ENCODE data around the gene HDAC9.

The HDAC9 gene

DNA sequence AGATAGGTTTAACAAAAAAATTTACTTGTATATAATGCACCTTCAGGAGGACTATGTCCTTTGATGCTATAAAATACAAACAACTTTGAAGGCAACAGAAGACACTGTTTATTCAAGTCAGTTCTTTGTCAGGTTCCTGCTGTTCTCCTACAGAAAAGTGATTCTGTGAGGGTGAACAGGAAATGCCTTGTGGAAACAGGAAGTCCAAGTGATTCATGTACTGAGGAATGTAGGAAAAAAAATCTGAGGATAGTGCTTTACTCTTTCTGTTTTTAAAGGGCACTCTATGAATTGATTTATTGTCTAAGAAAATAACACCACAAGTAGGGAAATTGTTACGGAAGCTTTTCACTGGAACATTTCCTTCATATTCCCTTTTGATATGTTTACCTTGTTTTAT lies 171.9 kb downstream of the HDAC9 start:
- H3K27me3 ChIP-seq (replicated peaks; ENCODE audit: control insufficient read depth, insufficient read depth, low read length, poor library complexity, severe bottlenecking) = no peaks in the 10 kb centered on the region
- H3K4me1 ChIP-seq (ENCODE audit: control insufficient read depth, insufficient read depth, low read length, poor library complexity, severe bottlenecking) = no peaks in the 10 kb centered on the region
- H3K27ac ChIP-seq (ENCODE audit: insufficient read depth, low read length, poor library complexity, severe bottlenecking) = no peak overlapping the region
- no peak for DNase-seq
- no peaks in the 10 kb centered on the region for H3K9me3 ChIP-seq (ENCODE audit: control insufficient read depth, low read length)
- H3K4me3 ChIP-seq (ENCODE audit: insufficient read depth, low read depth, low read length, poor library complexity, severe bottlenecking) = no peak overlapping the region
- H3K36me3 ChIP-seq (ENCODE audit: control insufficient read depth, insufficient read depth, low read length) = no peaks in the 10 kb centered on the region

DNA sequence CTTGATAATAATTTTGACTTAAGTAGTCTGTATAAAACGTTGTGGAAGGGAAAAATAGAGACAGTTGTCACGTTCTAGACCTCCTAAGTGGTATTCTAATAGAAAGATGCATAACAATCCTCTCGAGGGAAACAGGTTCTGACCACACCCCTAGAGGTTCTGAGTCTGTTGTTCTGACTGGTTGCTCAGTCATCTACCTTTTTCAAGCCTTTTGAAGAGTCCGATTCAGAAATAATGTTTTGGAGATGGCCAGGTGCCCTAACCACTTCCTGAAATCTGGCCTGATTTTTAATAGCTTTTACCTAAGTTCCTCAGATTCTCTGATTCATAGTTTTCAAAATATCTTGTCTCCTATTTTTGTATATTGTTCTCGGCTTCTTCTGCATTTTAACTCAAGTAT lies 175.6 kb downstream of the HDAC9 start:
- H3K36me3 ChIP-seq (ENCODE audit: control insufficient read depth, insufficient read depth, low read length) = no peaks in the 10 kb centered on the region
- H3K4me3 ChIP-seq (ENCODE audit: insufficient read depth, low read depth, low read length, poor library complexity, severe bottlenecking) = no peak overlapping the region
- H3K4me1 ChIP-seq (ENCODE audit: control insufficient read depth, insufficient read depth, low read length, poor library complexity, severe bottlenecking) = no peaks in the 10 kb centered on the region
- no peaks in the 10 kb centered on the region for H3K9me3 ChIP-seq (ENCODE audit: control insufficient read depth, low read length)
- DNase-seq = no peak
- H3K27ac ChIP-seq (ENCODE audit: insufficient read depth, low read length, poor library complexity, severe bottlenecking) = no peak overlapping the region
- no peaks in the 10 kb centered on the region for H3K27me3 ChIP-seq (replicated peaks; ENCODE audit: control insufficient read depth, insufficient read depth, low read length, poor library complexity, severe bottlenecking)

DNA sequence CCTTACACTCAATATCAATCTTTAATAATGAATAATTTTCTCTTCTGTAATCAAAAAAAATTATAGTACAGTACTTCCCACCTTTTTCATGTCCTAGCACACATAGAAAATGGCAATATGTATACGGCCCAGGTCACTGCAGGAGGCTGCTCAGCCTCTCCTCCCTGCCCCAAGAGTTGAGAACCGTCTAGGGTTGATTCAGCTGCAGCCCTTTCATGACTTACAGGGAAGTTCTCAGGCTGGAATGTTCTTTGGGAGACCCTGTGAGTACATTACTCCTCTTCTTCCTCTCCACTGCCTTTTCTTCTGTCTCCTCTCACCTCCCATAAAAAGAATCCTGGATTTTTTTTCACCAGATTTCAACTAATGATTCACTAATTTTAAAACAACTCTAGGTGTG lies 180.0 kb downstream of the HDAC9 start:
- H3K27me3 ChIP-seq (replicated peaks; ENCODE audit: control insufficient read depth, insufficient read depth, low read length, poor library complexity, severe bottlenecking) = no peaks in the 10 kb centered on the region
- no peak overlapping the region for H3K4me3 ChIP-seq (ENCODE audit: insufficient read depth, low read depth, low read length, poor library complexity, severe bottlenecking)
- no peaks in the 10 kb centered on the region for H3K36me3 ChIP-seq (ENCODE audit: control insufficient read depth, insufficient read depth, low read length)
- no peaks in the 10 kb centered on the region for H3K4me1 ChIP-seq (ENCODE audit: control insufficient read depth, insufficient read depth, low read length, poor library complexity, severe bottlenecking)
- H3K9me3 ChIP-seq (ENCODE audit: control insufficient read depth, low read length) = no peaks in the 10 kb centered on the region
- DNase-seq = no peak
- no peak overlapping the region for H3K27ac ChIP-seq (ENCODE audit: insufficient read depth, low read length, poor library complexity, severe bottlenecking)

DNA sequence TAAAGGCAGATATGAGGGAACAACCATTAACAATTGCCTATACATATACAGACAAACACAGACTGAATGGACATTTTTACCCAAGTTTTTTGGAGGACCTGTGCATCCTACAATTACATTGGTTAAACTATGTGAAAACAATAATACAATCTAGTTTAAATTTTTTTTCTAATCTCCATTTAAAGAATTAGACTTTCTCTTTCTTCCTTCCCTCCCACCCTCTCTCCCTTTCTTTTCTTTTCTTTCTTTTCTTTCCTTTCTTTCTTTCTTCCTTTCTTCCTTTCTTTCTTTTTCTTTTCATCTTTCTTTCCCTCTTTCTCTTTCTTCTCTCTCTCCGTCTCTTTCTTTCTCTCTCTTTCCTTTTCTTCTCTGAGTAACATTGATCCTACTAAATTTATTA lies 183.7 kb downstream of the HDAC9 start:
- DNase-seq = no peak
- no peaks in the 10 kb centered on the region for H3K4me1 ChIP-seq (ENCODE audit: control insufficient read depth, insufficient read depth, low read length, poor library complexity, severe bottlenecking)
- no peaks in the 10 kb centered on the region for H3K27me3 ChIP-seq (replicated peaks; ENCODE audit: control insufficient read depth, insufficient read depth, low read length, poor library complexity, severe bottlenecking)
- H3K36me3 ChIP-seq (ENCODE audit: control insufficient read depth, insufficient read depth, low read length) = no peaks in the 10 kb centered on the region
- H3K9me3 ChIP-seq (ENCODE audit: control insufficient read depth, low read length) = no peaks in the 10 kb centered on the region
- no peak overlapping the region for H3K4me3 ChIP-seq (ENCODE audit: insufficient read depth, low read depth, low read length, poor library complexity, severe bottlenecking)
- no peak overlapping the region for H3K27ac ChIP-seq (ENCODE audit: insufficient read depth, low read length, poor library complexity, severe bottlenecking)

DNA sequence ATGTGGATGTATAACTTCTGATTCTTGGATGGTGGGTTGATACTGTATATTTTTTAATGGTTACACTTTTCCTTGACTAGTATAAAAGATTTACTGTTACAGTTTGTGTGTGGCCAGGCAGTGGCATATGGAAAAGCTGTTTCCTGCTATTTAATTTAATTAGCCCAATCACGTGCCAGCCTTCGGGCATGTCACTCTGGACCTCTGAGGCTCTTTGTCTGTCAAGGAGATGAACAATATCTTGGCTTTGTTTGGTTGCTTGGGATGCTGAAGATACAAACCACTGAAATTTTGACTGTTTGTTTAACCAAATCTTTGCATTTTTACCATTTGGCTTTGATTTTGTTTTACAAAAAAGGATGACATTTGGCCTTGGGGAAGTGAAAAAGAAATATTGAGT lies 185.0 kb downstream of the HDAC9 start:
- Histone ChIP-seq H3K27ac (ENCODE audit: insufficient read depth, low read length, poor library complexity, severe bottlenecking) (no peak overlapping the region), H3K9me3 (ENCODE audit: control insufficient read depth, low read length) (no peaks in the 10 kb centered on the region), H3K4me3 (ENCODE audit: insufficient read depth, low read depth, low read length, poor library complexity, severe bottlenecking) (no peak overlapping the region), H3K36me3 (ENCODE audit: control insufficient read depth, insufficient read depth, low read length) (no peaks in the 10 kb centered on the region), H3K27me3 (replicated peaks; ENCODE audit: control insufficient read depth, insufficient read depth, low read length, poor library complexity, severe bottlenecking) (no peaks in the 10 kb centered on the region), H3K4me1 (ENCODE audit: control insufficient read depth, insufficient read depth, low read length, poor library complexity, severe bottlenecking) (no peaks in the 10 kb centered on the region)
- no peak for DNase-seq

DNA sequence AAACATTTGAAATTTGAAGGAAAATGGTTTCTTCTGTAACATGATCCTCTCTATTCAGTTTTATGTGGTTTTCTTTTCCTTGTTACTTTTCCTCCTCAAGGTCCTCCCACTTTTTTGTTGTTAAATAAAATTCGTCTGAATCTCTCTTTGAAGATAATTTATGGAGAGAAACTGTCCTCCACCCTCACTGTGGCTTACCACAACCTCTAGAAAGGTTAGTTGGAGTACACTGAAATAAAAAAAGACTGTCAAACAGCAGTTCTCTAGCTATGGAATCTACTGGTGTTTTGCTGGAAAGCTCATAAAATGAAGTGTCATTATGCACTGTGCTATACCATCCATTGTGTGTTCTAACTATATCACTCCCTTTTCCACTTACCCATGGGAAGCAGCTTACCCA lies 189.4 kb downstream of the HDAC9 start:
- Histone ChIP-seq H3K4me1 (ENCODE audit: control insufficient read depth, insufficient read depth, low read length, poor library complexity, severe bottlenecking) (no peaks in the 10 kb centered on the region), H3K9me3 (ENCODE audit: control insufficient read depth, low read length) (no peaks in the 10 kb centered on the region), H3K4me3 (ENCODE audit: insufficient read depth, low read depth, low read length, poor library complexity, severe bottlenecking) (no peak overlapping the region), H3K36me3 (ENCODE audit: control insufficient read depth, insufficient read depth, low read length) (no peaks in the 10 kb centered on the region), H3K27me3 (replicated peaks; ENCODE audit: control insufficient read depth, insufficient read depth, low read length, poor library complexity, severe bottlenecking) (no peaks in the 10 kb centered on the region), H3K27ac (ENCODE audit: insufficient read depth, low read length, poor library complexity, severe bottlenecking) (no peak overlapping the region)
- DNase-seq = no peak

DNA sequence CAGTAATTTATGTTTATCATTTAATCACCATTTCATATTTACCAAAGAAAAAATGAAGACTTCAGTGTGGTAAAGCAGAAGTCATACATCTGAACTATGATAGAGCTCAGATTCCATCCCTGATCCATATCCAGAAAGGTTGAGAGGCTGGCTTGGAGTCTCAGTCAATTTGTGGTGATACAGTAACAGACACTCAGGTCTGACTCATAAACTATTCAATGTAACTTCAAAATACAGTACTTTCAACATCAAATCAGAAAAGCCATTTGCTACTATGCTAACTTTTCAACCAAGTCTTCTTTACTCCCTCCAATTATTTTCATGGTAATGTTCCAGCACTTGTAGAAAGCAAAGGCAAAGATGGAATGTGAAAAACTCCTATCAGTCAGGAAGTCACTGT lies 190.4 kb downstream of the HDAC9 start:
- H3K27ac ChIP-seq (ENCODE audit: insufficient read depth, low read length, poor library complexity, severe bottlenecking) = no peak overlapping the region
- no peaks in the 10 kb centered on the region for H3K27me3 ChIP-seq (replicated peaks; ENCODE audit: control insufficient read depth, insufficient read depth, low read length, poor library complexity, severe bottlenecking)
- no peaks in the 10 kb centered on the region for H3K36me3 ChIP-seq (ENCODE audit: control insufficient read depth, insufficient read depth, low read length)
- no peak overlapping the region for H3K4me3 ChIP-seq (ENCODE audit: insufficient read depth, low read depth, low read length, poor library complexity, severe bottlenecking)
- DNase-seq = no peak
- no peaks in the 10 kb centered on the region for H3K4me1 ChIP-seq (ENCODE audit: control insufficient read depth, insufficient read depth, low read length, poor library complexity, severe bottlenecking)
- no peaks in the 10 kb centered on the region for H3K9me3 ChIP-seq (ENCODE audit: control insufficient read depth, low read length)

DNA sequence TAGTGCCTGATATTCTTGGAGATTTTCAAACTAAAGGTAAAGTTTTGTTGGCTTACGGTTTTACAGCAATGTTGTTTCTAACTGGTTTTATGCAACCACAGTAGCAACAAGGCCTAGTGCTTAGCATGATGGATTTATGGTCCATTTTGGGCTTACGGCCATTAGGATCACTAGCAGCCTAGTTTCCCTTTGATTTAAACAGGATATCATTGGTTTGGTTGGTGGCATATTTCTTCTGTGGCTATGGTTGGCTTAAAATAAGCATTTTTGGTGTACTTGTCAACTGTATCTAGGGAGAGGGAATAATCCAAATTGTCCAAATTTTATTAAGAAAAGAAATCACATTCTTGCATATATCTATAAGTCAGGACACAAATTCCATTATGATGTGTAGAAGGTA lies 194.0 kb downstream of the HDAC9 start:
- no peak for DNase-seq
- no peaks in the 10 kb centered on the region for H3K36me3 ChIP-seq (ENCODE audit: control insufficient read depth, insufficient read depth, low read length)
- no peaks in the 10 kb centered on the region for H3K9me3 ChIP-seq (ENCODE audit: control insufficient read depth, low read length)
- H3K4me3 ChIP-seq (ENCODE audit: insufficient read depth, low read depth, low read length, poor library complexity, severe bottlenecking) = no peak overlapping the region
- H3K27ac ChIP-seq (ENCODE audit: insufficient read depth, low read length, poor library complexity, severe bottlenecking) = no peak overlapping the region
- no peaks in the 10 kb centered on the region for H3K4me1 ChIP-seq (ENCODE audit: control insufficient read depth, insufficient read depth, low read length, poor library complexity, severe bottlenecking)
- no peaks in the 10 kb centered on the region for H3K27me3 ChIP-seq (replicated peaks; ENCODE audit: control insufficient read depth, insufficient read depth, low read length, poor library complexity, severe bottlenecking)

DNA sequence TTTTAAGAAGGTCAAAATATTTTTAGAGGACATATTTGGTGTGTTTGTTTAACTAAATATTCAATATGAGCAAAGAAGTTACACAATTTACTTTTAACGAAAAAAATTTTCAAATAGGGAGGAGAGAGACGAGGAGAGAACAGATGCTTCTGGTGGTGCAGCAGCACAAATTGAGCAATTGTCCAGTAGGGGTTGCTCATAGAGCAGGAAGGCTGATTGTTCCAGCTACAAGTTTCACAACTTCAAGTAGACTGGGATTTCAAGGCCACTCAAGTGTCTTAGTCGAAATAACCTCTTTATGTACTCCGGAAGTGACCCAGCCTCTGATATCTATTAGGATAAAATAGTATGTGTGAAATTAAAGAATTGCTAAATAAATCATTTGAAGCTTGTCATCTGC lies 197.9 kb downstream of the HDAC9 start:
- H3K4me1 ChIP-seq (ENCODE audit: control insufficient read depth, insufficient read depth, low read length, poor library complexity, severe bottlenecking) = no peaks in the 10 kb centered on the region
- H3K9me3 ChIP-seq (ENCODE audit: control insufficient read depth, low read length) = no peaks in the 10 kb centered on the region
- H3K4me3 ChIP-seq (ENCODE audit: insufficient read depth, low read depth, low read length, poor library complexity, severe bottlenecking) = no peak overlapping the region
- H3K27ac ChIP-seq (ENCODE audit: insufficient read depth, low read length, poor library complexity, severe bottlenecking) = no peak overlapping the region
- no peaks in the 10 kb centered on the region for H3K27me3 ChIP-seq (replicated peaks; ENCODE audit: control insufficient read depth, insufficient read depth, low read length, poor library complexity, severe bottlenecking)
- DNase-seq = no peak
- no peaks in the 10 kb centered on the region for H3K36me3 ChIP-seq (ENCODE audit: control insufficient read depth, insufficient read depth, low read length)

DNA sequence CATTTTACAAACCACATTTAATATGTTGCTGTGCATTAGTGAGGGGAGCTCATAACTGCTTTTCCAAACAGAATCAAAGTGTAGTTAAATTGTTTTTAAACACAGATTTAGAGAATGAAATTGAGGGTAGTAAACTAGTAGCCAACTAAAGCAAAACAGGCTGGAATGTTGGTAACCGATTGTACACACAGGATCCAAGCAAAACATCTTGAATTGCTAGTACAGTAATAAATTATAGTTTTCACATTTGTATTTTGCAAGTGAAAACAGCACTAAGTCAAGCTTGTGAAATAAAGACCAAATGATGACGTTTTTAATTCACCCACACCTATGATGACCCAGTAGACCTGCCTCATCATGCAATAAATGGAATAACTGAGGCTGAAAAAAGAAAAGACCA lies 198.3 kb downstream of the HDAC9 start:
- DNase-seq = no peak
- no peak overlapping the region for H3K4me3 ChIP-seq (ENCODE audit: insufficient read depth, low read depth, low read length, poor library complexity, severe bottlenecking)
- H3K4me1 ChIP-seq (ENCODE audit: control insufficient read depth, insufficient read depth, low read length, poor library complexity, severe bottlenecking) = no peaks in the 10 kb centered on the region
- H3K36me3 ChIP-seq (ENCODE audit: control insufficient read depth, insufficient read depth, low read length) = no peaks in the 10 kb centered on the region
- no peak overlapping the region for H3K27ac ChIP-seq (ENCODE audit: insufficient read depth, low read length, poor library complexity, severe bottlenecking)
- H3K27me3 ChIP-seq (replicated peaks; ENCODE audit: control insufficient read depth, insufficient read depth, low read length, poor library complexity, severe bottlenecking) = no peaks in the 10 kb centered on the region
- no peaks in the 10 kb centered on the region for H3K9me3 ChIP-seq (ENCODE audit: control insufficient read depth, low read length)

DNA sequence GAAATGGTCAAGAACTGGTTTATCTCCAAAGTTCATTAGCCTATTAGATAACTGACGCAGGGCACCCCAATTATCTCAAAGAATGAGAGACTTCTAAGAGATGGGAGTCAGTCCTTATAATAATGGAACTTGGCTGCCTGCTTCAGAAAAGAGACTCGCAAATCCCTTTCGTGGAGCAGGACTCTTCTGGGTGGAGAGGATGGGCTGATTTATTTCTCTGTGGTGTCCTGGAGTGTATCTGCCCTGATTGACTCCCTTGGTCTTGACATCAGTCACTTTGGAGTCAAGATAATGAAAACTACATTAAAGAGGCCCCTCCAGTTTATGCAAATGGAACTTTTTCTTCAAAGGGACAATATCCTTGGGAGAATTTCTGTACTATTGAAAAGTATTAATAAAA lies 198.9 kb downstream of the HDAC9 start:
- H3K4me3 ChIP-seq (ENCODE audit: insufficient read depth, low read depth, low read length, poor library complexity, severe bottlenecking) = no peak overlapping the region
- no peak for DNase-seq
- no peaks in the 10 kb centered on the region for H3K27me3 ChIP-seq (replicated peaks; ENCODE audit: control insufficient read depth, insufficient read depth, low read length, poor library complexity, severe bottlenecking)
- no peaks in the 10 kb centered on the region for H3K4me1 ChIP-seq (ENCODE audit: control insufficient read depth, insufficient read depth, low read length, poor library complexity, severe bottlenecking)
- H3K27ac ChIP-seq (ENCODE audit: insufficient read depth, low read length, poor library complexity, severe bottlenecking) = no peak overlapping the region
- no peaks in the 10 kb centered on the region for H3K9me3 ChIP-seq (ENCODE audit: control insufficient read depth, low read length)
- no peaks in the 10 kb centered on the region for H3K36me3 ChIP-seq (ENCODE audit: control insufficient read depth, insufficient read depth, low read length)
